Spleen (tissue), 7 donors: ENCODE measurements around the gene INVS.

Source experiments
- CTCF ChIP-seq, 11 experiments: fragments of 200-600 bp in 7 of 11; fragments of 450-650 bp in 4 of 11; sonication (generic) in 4 of 11; IDR thresholded peaks in 8 of 11; conservative IDR thresholded peaks in 3 of 11; 1 replicate in 7 of 11; 2 replicates in 4 of 11; pipeline versions ENCODE4 v1.4.0 to v1.8.0; 2016 to 2021; ENCODE audit warnings: antibody characterized with exemption in 11 of 11, inconsistent platforms in 4 of 11, mild to moderate bottlenecking in 1 of 11
- POLR2AphosphoS5 ChIP-seq, 3 donors: sonication (generic); formaldehyde crosslinking; IDR thresholded peaks; one replicate each; pipeline ENCODE4 v1.5.1; 2017; ENCODE audit warnings: antibody characterized with exemption in 3 of 3
- donor health status: DM: no; HTN: no; CAD: no; lungs with moderate emphysema.
- donor health status: DM: no; HTN: no; CAD: no.
- donor health status: DM: no; HTN: no; CAD: no.

- TF ChIP-seq CTCF (IDR thresholded peaks at IDR 0.05 in 8 of 11, conservative IDR thresholded peaks at IDR 0.05 in 3 of 11) (no peak), POLR2AphosphoS5 (IDR thresholded peaks at IDR 0.05) (no peak)
Measured at GRCh38 chr9:100269656-100270055, 170.6 kb downstream of the INVS start.
